Breast epithelium (tissue), 4 donors: ENCODE measurements around the gene KIAA0513. TPM values are rescaled to one million over a fixed set of nuclear protein-coding genes. Genes with fewer than 3 reads are reported as not detected.

Experiments
- DNase-seq, 2 donors: peaks; one replicate each; pipeline ENCODE4 v3.0.0-alpha.2; 2019; ENCODE audit warnings: low spot score in 2 of 2
- H3K27ac ChIP-seq, 2 donors: fragments of 200-600 bp; sonication (generic) in 1 of 2; one replicate each; pipeline ENCODE4 v1.5.1; 2016 to 2019; ENCODE audit warnings: mild to moderate bottlenecking in 1 of 2
- H3K27me3 ChIP-seq, 2 donors: fragments of 200-600 bp; sonication (generic) in 1 of 2; one replicate each; pipeline versions ENCODE4 v1.5.1 to v1.6.0; 2017 to 2019; ENCODE audit warnings: control low read depth in 1 of 2, mild to moderate bottlenecking in 1 of 2
- H3K36me3 ChIP-seq: fragments of 200-600 bp; one replicate; pipeline ENCODE4 v1.5.1; 2019
- H3K4me1 ChIP-seq, 2 donors: fragments of 200-600 bp; sonication (generic); one replicate each; pipeline ENCODE4 v1.5.1; 2016 to 2019; ENCODE audit warnings: control low read depth in 1 of 2
- H3K4me3 ChIP-seq, 3 donors: fragments of 200-600 bp; sonication (generic); 1 replicate in 2 of 3; 2 replicates in 1 of 3; pipeline ENCODE4 v1.5.1; 2016 to 2019; ENCODE audit warnings: mild to moderate bottlenecking in 3 of 3, moderate library complexity in 2 of 3
- H3K9me3 ChIP-seq, 2 donors: fragments of 200-600 bp; sonication (generic) in 1 of 2; one replicate each; pipeline ENCODE4 v1.5.1; 2016 to 2019; ENCODE audit warnings: control low read depth in 1 of 2
- CTCF ChIP-seq, 3 donors: fragments of 450-650 bp; IDR thresholded peaks; one replicate each; pipeline ENCODE4 v1.5.1; 2016 to 2017; ENCODE audit warnings: antibody characterized with exemption in 3 of 3, mild to moderate bottlenecking in 3 of 3, moderate library complexity in 3 of 3
- POLR2A ChIP-seq: fragments of 450-650 bp; IDR thresholded peaks from one replicate; pipeline ENCODE4 v1.6.1; 2016; ENCODE audit warnings: antibody characterized with exemption, mild to moderate bottlenecking, moderate library complexity
- POLR2AphosphoS5 ChIP-seq, 3 donors: sonication (generic); formaldehyde crosslinking; IDR thresholded peaks; one replicate each; pipeline ENCODE4 v1.6.1; 2017; ENCODE audit warnings: antibody characterized with exemption in 3 of 3
- intact Hi-C: fragments of 100-400 bp; cut with DNase I; formaldehyde crosslinking; loops from one replicate; pipeline ENCODE4 v1.15.1; 2023; ENCODE audit warnings: low total_unique reads
- total RNA-seq, 3 donors: library from RNA; depleted of rRNA; stranded (reverse); fragments of >200 nt; gene quantifications; one replicate each; pipeline ENCODE4 v1.1.0, GENCODE V29; 2016

Gene KIAA0513
- total RNA-seq, 3 donors from 2014 or later: 7.6 to 16.2 (median 10.8) TPM

GRCh38 chr16:85045641-85046471, 18.3 kb downstream of the KIAA0513 start:
- Histone ChIP-seq H3K9me3 (no peaks in the 10 kb centered on the region), H3K36me3 (no peaks in the 10 kb centered on the region), H3K27me3 (no peaks in the 10 kb centered on the region), H3K4me3 (no peak overlapping the region), H3K27ac (no peak overlapping the region), H3K4me1 (no peaks in the 10 kb centered on the region)
- DNase-seq: no peak
- TF ChIP-seq POLR2A: no peak
- no peak for TF ChIP-seq POLR2AphosphoS5 (IDR thresholded peaks at IDR 0.05)
- TF ChIP-seq CTCF (IDR thresholded peaks at IDR 0.05): no peak
- intact Hi-C loops: no loop called here

GRCh38 chr16:85046472-85046916, 18.9 kb downstream of the KIAA0513 start:
- no peak for DNase-seq
- intact Hi-C loops: no loop called here
- Histone ChIP-seq H3K4me1 (no peaks in the 10 kb centered on the region), H3K4me3 (no peak overlapping the region), H3K27ac (no peak overlapping the region), H3K9me3 (no peaks in the 10 kb centered on the region), H3K27me3 (no peaks in the 10 kb centered on the region), H3K36me3 (no peaks in the 10 kb centered on the region)
- no peak for TF ChIP-seq POLR2AphosphoS5 (IDR thresholded peaks at IDR 0.05)

GRCh38 chr16:85046931-85047866, 19.6 kb downstream of the KIAA0513 start:
- intact Hi-C loops: no loop called here
- no peaks in the 10 kb centered on the region for H3K36me3 ChIP-seq
- H3K9me3 ChIP-seq: no peaks in the 10 kb centered on the region
- TF ChIP-seq CTCF (IDR thresholded peaks at IDR 0.05): no peak
- no peak for TF ChIP-seq POLR2AphosphoS5 (IDR thresholded peaks at IDR 0.05)
- no peak for TF ChIP-seq POLR2A
- DNase-seq: no peak
- no peak overlapping the region for H3K27ac ChIP-seq
- no peaks in the 10 kb centered on the region for H3K4me1 ChIP-seq
- H3K4me3 ChIP-seq: no peak overlapping the region
- no peaks in the 10 kb centered on the region for H3K27me3 ChIP-seq

- Histone ChIP-seq H3K27me3 (no peaks in the 10 kb centered on the region), H3K4me1 (no peaks in the 10 kb centered on the region), H3K27ac (no peak overlapping the region), H3K9me3 (no peaks in the 10 kb centered on the region), H3K4me3 (no peak overlapping the region), H3K36me3 (no peaks in the 10 kb centered on the region)
- no peak for DNase-seq
- intact Hi-C loops: no loop called here
- TF ChIP-seq CTCF (IDR thresholded peaks at IDR 0.05) (no peak), POLR2A (no peak)
Measured at GRCh38 chr16:85047867-85048455, 20.4 kb downstream of the KIAA0513 start.

- Histone ChIP-seq H3K27ac (no peak overlapping the region), H3K4me3 (no peak overlapping the region), H3K9me3 (no peaks in the 10 kb centered on the region), H3K36me3 (no peaks in the 10 kb centered on the region), H3K4me1 (no peaks in the 10 kb centered on the region), H3K27me3 (no peaks in the 10 kb centered on the region)
- intact Hi-C loops: no loop called here
- DNase-seq: no peak
- TF ChIP-seq CTCF (IDR thresholded peaks at IDR 0.05) (no peak), POLR2AphosphoS5 (IDR thresholded peaks at IDR 0.05) (no peak), POLR2A (no peak)
Measured at GRCh38 chr16:85048921-85049562, 21.4 kb downstream of the KIAA0513 start.
